HG02571 (cell line): ENCODE results near the gene STOM.
A peak's percentile ranks its signal among the peaks of the same experiment; 100 is the strongest.

ENCODE experiments used
- ATAC-seq: cut with Tn5 transposase; IDR thresholded peaks from one replicate; pipeline ENCODE4 v1.9.1; 2021; ENCODE audit warnings: mild to moderate bottlenecking, moderate library complexity; ENCODE audit not compliant: unreplicated experiment

Gene STOM

GRCh38 chr9:121372239-121373010 lies 2.4 kb upstream of the STOM start:
- no peak for ATAC-seq

- ATAC-seq, result no peak
These were observed 1.5 kb upstream of the STOM start for GRCh38 chr9:121371495-121372061.

GRCh38 chr9:121368745-121369144 lies 1.3 kb downstream of the STOM start:
- no peak for ATAC-seq

DNA sequence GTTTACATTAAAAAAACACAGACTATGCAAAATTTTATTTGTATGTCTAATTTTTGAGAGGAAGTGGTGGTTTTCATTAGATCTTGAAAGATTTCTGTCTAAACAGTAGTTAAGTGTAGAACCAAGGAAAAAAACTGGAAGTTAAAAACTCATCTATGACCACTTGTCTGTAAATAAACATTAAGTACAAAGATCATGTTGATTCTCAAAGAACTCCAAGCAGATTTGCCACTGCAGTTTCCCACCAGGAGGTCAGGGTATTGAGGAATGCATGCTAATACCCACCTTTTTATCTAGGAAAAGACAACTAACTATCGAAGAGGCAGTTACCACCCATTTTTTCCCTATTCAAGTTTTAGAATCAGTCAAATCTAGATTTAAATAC lies 1.9 kb downstream of the STOM start:
- ATAC-seq, result no peak

DNA sequence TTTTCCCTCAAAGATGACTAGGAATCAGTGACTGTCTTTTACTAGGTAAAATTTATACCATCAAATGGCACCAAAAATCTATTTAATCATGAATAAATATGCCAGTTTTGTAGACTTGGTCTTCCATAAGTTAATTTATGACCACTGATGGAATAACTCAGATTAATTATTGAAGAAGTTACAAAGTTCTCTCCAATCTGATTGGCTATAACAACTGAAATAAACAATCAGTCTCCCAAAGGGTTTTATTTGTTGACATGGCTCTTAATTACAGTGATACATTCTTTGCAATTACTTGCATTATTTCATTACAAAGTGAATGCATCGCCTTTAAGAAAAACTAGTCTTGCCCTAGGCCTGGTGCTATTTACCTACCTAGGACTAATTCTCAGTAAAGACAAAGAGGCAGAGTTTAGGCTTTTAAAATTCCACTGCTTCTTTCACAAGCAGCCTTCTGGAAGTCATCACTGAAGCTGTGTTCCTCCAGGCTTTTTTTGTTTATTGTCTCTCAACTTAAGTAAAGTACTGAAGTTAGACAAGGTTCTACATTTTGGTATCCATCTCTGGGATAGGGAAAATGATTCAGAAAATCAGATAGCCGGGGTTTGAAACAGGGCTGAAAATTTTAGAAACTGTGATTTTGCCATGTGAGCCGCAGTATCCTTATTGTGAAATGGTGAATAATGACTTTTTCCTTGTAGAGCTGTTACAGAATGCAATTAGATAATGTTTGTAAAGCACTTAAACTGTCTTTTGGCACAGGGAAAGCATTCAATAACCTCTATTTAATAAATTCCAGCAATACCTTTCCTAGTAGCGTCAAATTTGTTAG lies 2.5 kb downstream of the STOM start:
- ATAC-seq, result no peak

GRCh38 chr9:121366611-121367192 lies 3.3 kb downstream of the STOM start:
- ATAC-seq, result no peak

GRCh38 chr9:121365564-121365963 lies 4.5 kb downstream of the STOM start:
- no peak for ATAC-seq

DNA sequence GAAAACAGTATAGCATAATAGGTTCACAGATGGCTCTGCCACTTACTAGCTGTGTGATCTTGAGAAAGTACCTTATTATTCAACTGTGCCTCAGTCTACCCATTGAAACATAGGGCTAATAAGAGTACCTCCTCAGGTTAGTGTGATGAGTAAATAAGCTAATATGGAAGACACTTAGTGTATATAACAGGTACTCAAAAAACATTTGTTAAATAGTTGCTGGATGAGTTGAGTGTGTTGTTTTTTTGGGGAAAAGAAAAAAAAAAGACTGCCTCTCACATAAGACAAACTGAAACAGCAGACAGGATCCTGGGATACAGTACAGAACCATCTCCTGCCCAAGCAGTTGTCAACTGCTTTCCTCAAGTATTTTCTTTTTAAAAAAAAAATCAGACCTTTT lies 5.2 kb downstream of the STOM start:
- ATAC-seq, result no peak

DNA sequence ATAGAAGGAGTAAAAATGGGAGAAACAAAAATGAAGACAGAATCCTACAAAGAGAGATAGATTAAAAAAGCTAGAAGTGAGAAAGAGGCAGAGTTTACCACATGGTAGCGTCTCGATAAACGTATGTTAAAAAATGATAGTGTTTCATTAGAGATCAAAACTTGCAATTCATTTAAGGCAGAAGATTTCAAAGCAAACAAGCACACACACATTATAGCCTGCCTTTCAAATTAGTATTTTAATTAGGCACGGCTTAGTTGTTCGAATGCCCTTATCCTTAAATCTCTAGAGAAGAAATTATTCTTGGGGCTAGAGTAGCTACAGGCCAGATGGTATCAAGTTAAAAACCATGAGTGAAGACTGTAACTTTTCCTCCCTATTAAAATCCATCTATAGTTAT lies 6.0 kb downstream of the STOM start:
- no peak for ATAC-seq

- ATAC-seq, result no peak
These were observed 6.5 kb downstream of the STOM start for GRCh38 chr9:121363622-121363961.

GRCh38 chr9:121362813-121363621 lies 7.0 kb downstream of the STOM start:
- ATAC-seq, result no peak

GRCh38 chr9:121360601-121361374 lies 9.3 kb downstream of the STOM start:
- ATAC-seq, result no peak

GRCh38 chr9:121359351-121360294 lies 10.4 kb downstream of the STOM start:
- ATAC-seq, result no peak

- no peak for ATAC-seq
These were observed 11.3 kb downstream of the STOM start for GRCh38 chr9:121358751-121359150.

DNA sequence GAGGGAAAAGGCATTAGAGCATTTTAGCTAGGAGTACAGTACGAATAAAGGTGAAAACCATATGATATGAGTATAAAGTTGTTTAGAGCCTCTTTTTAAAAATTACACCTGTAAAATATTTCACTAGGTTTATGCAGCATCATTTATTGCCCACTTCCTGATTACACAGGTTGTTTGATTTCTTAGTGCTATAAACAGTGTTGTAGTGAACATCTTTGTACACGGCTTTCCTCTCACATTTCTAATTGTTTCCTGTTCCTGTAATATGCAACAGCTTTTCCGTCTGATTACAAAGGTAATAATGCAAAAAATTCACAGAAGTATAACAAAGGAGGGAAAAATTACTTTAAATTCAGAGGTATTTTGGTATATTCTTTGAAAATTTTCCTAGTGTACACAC lies 13.0 kb downstream of the STOM start:
- ATAC-seq, result no peak

- no peak for ATAC-seq
These were observed 15.3 kb downstream of the STOM start for GRCh38 chr9:121354762-121355161.

DNA sequence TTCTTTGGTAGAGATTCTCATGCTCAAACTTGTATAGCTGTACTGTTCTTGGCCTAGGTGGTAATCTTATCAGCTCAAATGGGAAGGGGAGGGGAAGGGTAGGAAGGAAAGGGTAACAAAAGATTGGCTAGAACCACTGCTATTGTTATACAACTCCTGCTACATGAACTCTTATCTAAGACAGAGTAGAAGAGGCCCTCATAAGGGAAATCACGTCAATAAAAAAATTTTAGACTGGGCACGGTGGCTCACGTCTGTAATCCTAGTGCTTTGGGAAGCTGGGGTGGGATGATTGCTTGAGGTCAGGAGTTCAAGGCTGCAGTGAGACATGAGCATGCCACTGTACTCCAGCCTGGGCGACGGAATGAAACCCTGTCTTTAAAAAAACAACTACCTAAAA lies 15.9 kb downstream of the STOM start:
- ATAC-seq, result no peak

DNA sequence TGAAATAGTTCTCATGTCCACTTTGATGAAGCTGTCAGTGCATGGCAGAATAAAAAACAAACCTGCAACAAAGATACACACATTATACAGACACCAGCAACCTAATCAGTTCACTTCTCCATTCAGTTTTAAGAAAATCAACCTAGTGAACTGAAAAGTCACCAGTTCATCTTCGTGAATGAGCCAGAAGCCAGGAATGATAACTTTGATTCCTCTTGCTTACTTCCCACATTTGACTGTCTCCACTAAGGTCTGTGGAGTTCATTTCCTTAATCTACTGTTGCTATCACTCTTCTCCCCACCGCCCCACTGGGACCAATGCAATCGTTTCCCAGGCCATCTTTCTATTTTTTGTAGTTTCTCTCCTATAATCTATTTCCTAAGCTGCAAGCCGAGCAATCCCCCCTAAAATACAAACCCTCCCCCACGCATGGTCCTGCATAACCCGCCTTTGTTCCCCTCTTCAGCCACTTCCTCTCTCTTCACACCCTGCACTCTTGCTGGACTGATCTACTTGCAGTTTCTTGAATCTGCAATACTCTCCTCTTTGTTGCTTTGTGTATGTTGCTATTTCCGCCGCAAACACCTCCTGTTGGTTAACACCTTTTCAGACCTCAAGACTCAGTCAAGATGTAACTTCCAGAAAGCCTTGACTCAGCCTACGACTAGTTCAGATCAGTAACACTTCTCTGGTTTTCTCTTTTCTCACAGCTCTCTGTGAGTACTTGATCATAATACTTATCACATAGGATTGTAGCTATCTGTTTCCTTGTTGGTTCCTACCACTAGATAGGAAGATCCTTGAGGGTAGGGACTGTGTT lies 16.6 kb downstream of the STOM start:
- peak; percentile 91 for ATAC-seq
